Keratinocyte (primary cell): ENCODE measurements around the gene MITD1. TPM values are rescaled to one million over a fixed set of nuclear protein-coding genes. Genes with fewer than 3 reads are reported as not detected.

ENCODE experiments used
- DNase-seq: peaks from one replicate; pipeline ENCODE4 v3.0.0-alpha.2; 2011; ENCODE audit warnings: low read depth, missing footprints, low spot score
- FAIRE-seq: peaks from 2 replicates; lab custom pipeline; 2011; peaks lifted over from hg19 to GRCh38; lab: Jason Lieb, UNC
- H2AFZ ChIP-seq: 2 replicates; pipeline ENCODE4 v1.6.0; 2012; ENCODE audit warnings: low read length, control low read depth, inconsistent platforms; ENCODE audit not compliant: control insufficient read depth
- H3K27ac ChIP-seq: 2 replicates; pipeline ENCODE4 v1.5.1; 2011; ENCODE audit warnings: low read length; ENCODE audit not compliant: control insufficient read depth, insufficient read depth
- H3K27me3 ChIP-seq: 3 replicates; pipeline ENCODE4 v1.6.0; 2011; ENCODE audit warnings: low read length; ENCODE audit not compliant: control insufficient read depth, insufficient read depth; ENCODE audit errors: extremely low read depth
- H3K36me3 ChIP-seq, 2 experiments: 2 replicates in 1 of 2; 3 replicates in 1 of 2; pipeline ENCODE4 v1.5.1; 2011; ENCODE audit warnings: low read length in 2 of 2, mild to moderate bottlenecking in 1 of 2; ENCODE audit not compliant: control insufficient read depth in 2 of 2, insufficient read depth in 2 of 2; ENCODE audit errors: extremely low read depth in 1 of 2
- H3K4me1 ChIP-seq: 3 replicates; pipeline ENCODE4 v1.5.1; 2011; ENCODE audit warnings: low read length; ENCODE audit not compliant: control insufficient read depth, insufficient read depth; ENCODE audit errors: extremely low read depth
- H3K4me2 ChIP-seq: 3 replicates; pipeline ENCODE4 v1.6.0; 2011; ENCODE audit warnings: low read depth, low read length; ENCODE audit not compliant: control insufficient read depth, insufficient read depth; ENCODE audit errors: extremely low read depth
- H3K4me3 ChIP-seq, 3 experiments: fragments of 200-600 bp in 1 of 3; sonication (generic) in 1 of 3; 2 replicates in 2 of 3; 3 replicates in 1 of 3; pipeline ENCODE4 v1.5.1; 2011 to 2016; ENCODE audit warnings: low read length in 3 of 3, mild to moderate bottlenecking in 3 of 3, control low read depth in 2 of 3, inconsistent platforms in 1 of 3, low read depth in 1 of 3, mixed read lengths in 1 of 3, mixed run types in 1 of 3, moderate library complexity in 1 of 3; ENCODE audit not compliant: control insufficient read depth in 2 of 3, insufficient read depth in 2 of 3; ENCODE audit errors: extremely low read depth in 1 of 3
- H3K79me2 ChIP-seq: 2 replicates; pipeline ENCODE4 v1.6.0; 2012; ENCODE audit warnings: low read length; ENCODE audit not compliant: control insufficient read depth, insufficient read depth
- H3K9ac ChIP-seq: 3 replicates; pipeline ENCODE4 v1.6.0; 2011; ENCODE audit warnings: low read length; ENCODE audit not compliant: control insufficient read depth, insufficient read depth; ENCODE audit errors: extremely low read depth
- H3K9me1 ChIP-seq: 3 replicates; pipeline ENCODE4 v1.6.0; 2011; ENCODE audit warnings: low read length; ENCODE audit not compliant: control insufficient read depth, insufficient read depth; ENCODE audit errors: extremely low read depth
- H3K9me3 ChIP-seq: 2 replicates; pipeline ENCODE4 v1.5.1; 2012; ENCODE audit warnings: low read depth, low read length; ENCODE audit not compliant: control insufficient read depth
- H4K20me1 ChIP-seq: 3 replicates; pipeline ENCODE4 v1.6.0; 2011; ENCODE audit warnings: low read length; ENCODE audit not compliant: control insufficient read depth, insufficient read depth; ENCODE audit errors: extremely low read depth
- EZH2 ChIP-seq: IDR thresholded peaks from one replicate; pipeline ENCODE4 v1.6.1; 2012; ENCODE audit warnings: inconsistent platforms, mild to moderate bottlenecking, low read length, moderate library complexity
- dilution Hi-C: fragments of 300-500 bp; cut with MboI; formaldehyde crosslinking; loops from one replicate; pipeline ENCODE4 v1.7.0; 2020; ENCODE audit warnings: low sequenced_read_pairs; ENCODE audit not compliant: extremely low pct_ligation_motif_present
- polyA plus RNA-seq, 5 experiments: library from polyadenylated mRNA; depleted of rRNA in 3 of 5; stranded (reverse) in 3 of 5; stranded (forward) in 1 of 5; unstranded in 1 of 5; fragments of >200 nt; gene quantifications; 1 replicate in 1 of 5; 2 replicates in 3 of 5; 3 replicates in 1 of 5; pipeline versions ENCODE4 v1.2.1 to v1.2.3, GENCODE V29; 2011 to 2012; ENCODE audit warnings: missing spikeins in 2 of 5, low read depth in 1 of 5, low replicate concordance in 1 of 5
- TF ChIP-seq, protein P1 (sequence below), 3 experiments: IDR thresholded peaks in 1 of 3; conservative IDR thresholded peaks in 1 of 3; optimal IDR thresholded peaks in 1 of 3; 2 replicates in 2 of 3; 3 replicates in 1 of 3; pipeline versions ENCODE3 to v1.5.1; 2011; ENCODE audit warnings: low read length in 3 of 3, mild to moderate bottlenecking in 3 of 3, moderate library complexity in 2 of 3, control low read depth in 1 of 3, inconsistent platforms in 1 of 3; ENCODE audit not compliant: insufficient read depth in 2 of 3; ENCODE audit errors: extremely low read depth in 1 of 3

The MITD1 gene
- polyA plus RNA-seq, 1 donor (not counting 4 experiments of a cell fraction or from before 2014, with no cell fraction given): 37.7 TPM

DNA sequence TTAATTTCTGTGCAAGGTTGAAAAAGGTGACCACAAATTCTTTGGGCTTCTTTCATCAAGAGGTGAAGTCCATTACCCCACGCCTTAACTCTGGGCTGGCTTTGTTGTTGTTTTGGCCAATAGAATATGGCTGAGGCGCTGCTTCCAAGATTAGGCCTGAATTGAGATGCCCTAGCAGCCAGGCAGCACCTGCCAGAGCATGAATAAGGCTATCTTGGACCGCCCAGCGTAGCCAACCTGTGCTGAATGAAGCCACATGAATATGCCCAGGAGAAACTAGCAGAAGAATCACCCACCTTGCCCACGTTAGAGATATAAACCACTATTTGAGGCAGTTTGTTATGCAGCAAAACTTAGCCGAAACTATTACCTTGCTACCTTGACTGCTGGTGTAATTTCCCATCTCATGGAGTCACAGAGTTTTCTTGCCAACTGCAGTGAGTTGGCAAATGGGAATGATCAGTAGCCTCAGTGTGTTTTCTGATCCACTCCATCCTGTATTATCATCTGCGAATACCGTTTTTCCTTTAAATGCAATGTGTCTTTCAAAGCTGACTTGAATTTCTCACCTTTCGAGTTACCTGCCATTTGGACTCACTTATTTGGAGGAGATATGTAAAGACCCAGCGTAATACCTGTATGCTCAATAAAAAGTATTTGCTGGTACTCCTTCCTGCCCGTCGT is 26.8 kb downstream of the MITD1 start:
- peaks cover 15% of the 10 kb centered on the region for H3K4me1 ChIP-seq
- H3K9me1 ChIP-seq: no peaks in the 10 kb centered on the region
- FAIRE-seq (no peak), DNase-seq (no peak)
- H3K4me2 ChIP-seq: peak overlapping the region; percentile 96
- H3K27me3 ChIP-seq: no peaks in the 10 kb centered on the region
- TF ChIP-seq, protein P1, sequence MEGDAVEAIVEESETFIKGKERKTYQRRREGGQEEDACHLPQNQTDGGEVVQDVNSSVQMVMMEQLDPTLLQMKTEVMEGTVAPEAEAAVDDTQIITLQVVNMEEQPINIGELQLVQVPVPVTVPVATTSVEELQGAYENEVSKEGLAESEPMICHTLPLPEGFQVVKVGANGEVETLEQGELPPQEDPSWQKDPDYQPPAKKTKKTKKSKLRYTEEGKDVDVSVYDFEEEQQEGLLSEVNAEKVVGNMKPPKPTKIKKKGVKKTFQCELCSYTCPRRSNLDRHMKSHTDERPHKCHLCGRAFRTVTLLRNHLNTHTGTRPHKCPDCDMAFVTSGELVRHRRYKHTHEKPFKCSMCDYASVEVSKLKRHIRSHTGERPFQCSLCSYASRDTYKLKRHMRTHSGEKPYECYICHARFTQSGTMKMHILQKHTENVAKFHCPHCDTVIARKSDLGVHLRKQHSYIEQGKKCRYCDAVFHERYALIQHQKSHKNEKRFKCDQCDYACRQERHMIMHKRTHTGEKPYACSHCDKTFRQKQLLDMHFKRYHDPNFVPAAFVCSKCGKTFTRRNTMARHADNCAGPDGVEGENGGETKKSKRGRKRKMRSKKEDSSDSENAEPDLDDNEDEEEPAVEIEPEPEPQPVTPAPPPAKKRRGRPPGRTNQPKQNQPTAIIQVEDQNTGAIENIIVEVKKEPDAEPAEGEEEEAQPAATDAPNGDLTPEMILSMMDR (optimal IDR thresholded peaks at IDR 0.05 in 1 of 3, IDR thresholded peaks at IDR 0.05 in 1 of 3, conservative IDR thresholded peaks at IDR 0.05 in 1 of 3; ENCODE audit: extremely low read depth in 1 of 3, insufficient read depth in 2 of 3, low read length in 3 of 3): no peak
- TF ChIP-seq EZH2: no peak
- peak overlapping the region; percentile 91 for H3K9ac ChIP-seq
- H3K79me2 ChIP-seq: no peaks in the 10 kb centered on the region
- H3K36me3 ChIP-seq: no peaks in the 10 kb centered on the region
- H3K4me3 ChIP-seq: peak overlapping the region; percentile 82 to 99 (median 86)
- dilution Hi-C loops: no loop called here
- peak overlapping the region; percentile 89 for H3K27ac ChIP-seq
- peak overlapping the region; percentile 97 for H2AFZ ChIP-seq
- H4K20me1 ChIP-seq: no peaks in the 10 kb centered on the region
- H3K9me3 ChIP-seq: no peaks in the 10 kb centered on the region

DNA sequence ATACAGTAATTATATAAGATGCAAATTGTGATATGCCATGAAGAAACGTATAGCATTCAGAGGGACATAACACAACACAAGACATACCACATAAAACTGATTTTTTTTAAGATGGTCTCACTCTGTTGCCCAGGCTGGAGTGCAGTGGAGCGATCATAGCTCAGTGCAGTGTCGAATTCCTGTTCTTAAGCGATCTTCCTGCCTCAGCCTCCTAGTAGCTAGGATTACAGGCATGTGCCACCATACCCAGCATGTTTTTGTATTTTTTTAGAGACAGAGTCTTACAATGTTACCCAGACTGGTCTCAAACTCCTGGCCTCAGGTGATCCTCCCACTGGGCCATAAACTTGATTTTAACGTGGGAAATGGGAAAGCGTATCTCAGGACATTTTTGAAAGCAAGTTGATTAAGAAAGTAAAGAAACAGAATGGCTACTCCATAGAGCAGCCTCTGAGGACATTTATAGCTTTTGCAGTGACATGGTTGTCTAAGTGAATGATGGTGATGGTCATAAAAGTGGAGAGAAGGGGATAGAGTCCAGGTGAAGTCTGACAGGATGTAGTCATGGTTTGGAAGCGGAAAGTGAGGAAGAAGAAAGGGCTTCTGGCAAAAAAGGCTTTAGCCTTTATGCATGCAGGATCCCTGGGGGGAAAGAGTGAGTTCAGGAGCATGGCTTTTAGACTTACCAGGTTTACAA is 28.5 kb downstream of the MITD1 start:
- H3K9ac ChIP-seq: no peak overlapping the region
- dilution Hi-C loops: no loop called here
- no peak overlapping the region for H2AFZ ChIP-seq
- no peaks in the 10 kb centered on the region for H3K9me1 ChIP-seq
- no peaks in the 10 kb centered on the region for H3K9me3 ChIP-seq
- H3K4me2 ChIP-seq: no peak overlapping the region
- no peak overlapping the region for H3K27ac ChIP-seq
- FAIRE-seq: no peak
- no peaks in the 10 kb centered on the region for H4K20me1 ChIP-seq
- TF ChIP-seq, protein P1 (optimal IDR thresholded peaks at IDR 0.05 in 1 of 3, IDR thresholded peaks at IDR 0.05 in 1 of 3, conservative IDR thresholded peaks at IDR 0.05 in 1 of 3; ENCODE audit: extremely low read depth in 1 of 3, insufficient read depth in 2 of 3, low read length in 3 of 3): no peak
- no peak for TF ChIP-seq EZH2
- no peaks in the 10 kb centered on the region for H3K79me2 ChIP-seq
- H3K27me3 ChIP-seq: no peaks in the 10 kb centered on the region
- H3K4me3 ChIP-seq: no peak overlapping the region
- peaks cover 15% of the 10 kb centered on the region for H3K4me1 ChIP-seq
- H3K36me3 ChIP-seq: no peaks in the 10 kb centered on the region
- no peak for DNase-seq
